SK-N-SH treated with all-trans-retinoic acid at 6 μM for 48 hours (cell line): Measurements from ENCODE around the gene PTPRB.

ENCODE experiments used
- ATAC-seq: fragments of 200-7000 bp; cut with Tn5 transposase; 3 replicates; pipeline ENCODE4 v1.9.1; 2020; ENCODE audit warnings: mild to moderate bottlenecking, moderate library complexity
- ARNTL ChIP-seq: fragments of 450-650 bp; formaldehyde crosslinking; IDR thresholded peaks from 2 replicates; pipeline ENCODE4 v1.5.0; 2020; ENCODE audit warnings: low read depth, mild to moderate bottlenecking, moderate library complexity, borderline replicate concordance
- BACH2 ChIP-seq: fragments of 250-450 bp; sonication (Bioruptor Pico); IDR thresholded peaks from 2 replicates; pipeline ENCODE4 v1.9.0; 2021; ENCODE audit warnings: mild to moderate bottlenecking, borderline replicate concordance
- CSDC2 ChIP-seq: fragments of 250-450 bp; sonication (Bioruptor Pico); IDR thresholded peaks from 2 replicates; pipeline ENCODE4 v1.5.0; 2020; ENCODE audit warnings: mild to moderate bottlenecking, moderate library complexity
- ISL1 ChIP-seq: fragments of 250-450 bp; sonication (Bioruptor Pico); IDR thresholded peaks from 2 replicates; pipeline ENCODE4 v2.1.2; 2022; ENCODE audit warnings: mild to moderate bottlenecking, moderate library complexity
- OSR1 ChIP-seq: fragments of 250-450 bp; sonication (Bioruptor Pico); IDR thresholded peaks from 2 replicates; pipeline ENCODE4 v1.8.0; 2022; ENCODE audit warnings: moderate library complexity, mild to moderate bottlenecking, inconsistent platforms
- SNAI2 ChIP-seq: fragments of 250-450 bp; sonication (Bioruptor Pico); IDR thresholded peaks from 2 replicates; pipeline ENCODE4 v1.5.0; 2020; ENCODE audit warnings: mild to moderate bottlenecking, moderate library complexity
- TCF4 ChIP-seq: fragments of 250-450 bp; sonication (Bioruptor Pico); IDR thresholded peaks from 2 replicates; pipeline ENCODE4 v1.8.0; 2021; ENCODE audit warnings: mild to moderate bottlenecking, moderate library complexity, borderline replicate concordance
- TOX ChIP-seq: fragments of 250-450 bp; sonication (Bioruptor Pico); IDR thresholded peaks from 2 replicates; pipeline ENCODE4 v1.8.0; 2021; ENCODE audit warnings: mild to moderate bottlenecking, moderate library complexity, borderline replicate concordance
- ZC3H10 ChIP-seq: fragments of 250-450 bp; sonication (Bioruptor Pico); IDR thresholded peaks from 2 replicates; pipeline ENCODE4 v1.5.1; 2021; ENCODE audit warnings: mild to moderate bottlenecking, moderate library complexity
- ZFP30 ChIP-seq: fragments of 450-650 bp; formaldehyde crosslinking; IDR thresholded peaks from 2 replicates; pipeline ENCODE4 v1.5.0; 2022; ENCODE audit warnings: mild to moderate bottlenecking, moderate library complexity
- ZNF565 ChIP-seq: fragments of 450-650 bp; formaldehyde crosslinking; conservative IDR thresholded peaks from 2 replicates; pipeline ENCODE4 v1.5.0; 2020; ENCODE audit warnings: low read depth, mild to moderate bottlenecking, moderate library complexity
- ZNF70 ChIP-seq: fragments of 450-650 bp; formaldehyde crosslinking; IDR thresholded peaks from 2 replicates; pipeline ENCODE4 v1.5.0; 2020; ENCODE audit warnings: mild to moderate bottlenecking, moderate library complexity
- ZNF8 ChIP-seq: fragments of 450-650 bp; formaldehyde crosslinking; IDR thresholded peaks from 2 replicates; pipeline ENCODE4 v1.5.0; 2020; ENCODE audit warnings: mild to moderate bottlenecking, moderate library complexity
- TF ChIP-seq, protein P1 (sequence below): fragments of 250-450 bp; sonication (Bioruptor Pico); IDR thresholded peaks from 2 replicates; pipeline ENCODE4 v1.5.1; 2021; ENCODE audit warnings: mild to moderate bottlenecking, moderate library complexity
- TF ChIP-seq, protein P2 (sequence below): fragments of 250-450 bp; sonication (Bioruptor Pico); IDR thresholded peaks from 2 replicates; pipeline ENCODE4 v1.5.0; 2020; ENCODE audit warnings: mild to moderate bottlenecking, moderate library complexity
- TF ChIP-seq, protein P3 (sequence below): fragments of 250-450 bp; sonication (Bioruptor Pico); IDR thresholded peaks from 2 replicates; pipeline ENCODE4 v1.5.1; 2020; ENCODE audit warnings: low read depth, mild to moderate bottlenecking, moderate library complexity
- TF ChIP-seq, protein P4 (sequence below): fragments of 250-450 bp; sonication (Bioruptor Pico); IDR thresholded peaks from 2 replicates; pipeline ENCODE4 v1.8.0; 2021; ENCODE audit warnings: low read depth, mild to moderate bottlenecking, moderate library complexity, borderline replicate concordance
- TF ChIP-seq, protein P5 (sequence below): fragments of 250-450 bp; sonication (Bioruptor Pico); IDR thresholded peaks from 2 replicates; pipeline ENCODE4 v1.8.0; 2020; ENCODE audit warnings: mild to moderate bottlenecking, moderate library complexity, borderline replicate concordance

Gene PTPRB

DNA sequence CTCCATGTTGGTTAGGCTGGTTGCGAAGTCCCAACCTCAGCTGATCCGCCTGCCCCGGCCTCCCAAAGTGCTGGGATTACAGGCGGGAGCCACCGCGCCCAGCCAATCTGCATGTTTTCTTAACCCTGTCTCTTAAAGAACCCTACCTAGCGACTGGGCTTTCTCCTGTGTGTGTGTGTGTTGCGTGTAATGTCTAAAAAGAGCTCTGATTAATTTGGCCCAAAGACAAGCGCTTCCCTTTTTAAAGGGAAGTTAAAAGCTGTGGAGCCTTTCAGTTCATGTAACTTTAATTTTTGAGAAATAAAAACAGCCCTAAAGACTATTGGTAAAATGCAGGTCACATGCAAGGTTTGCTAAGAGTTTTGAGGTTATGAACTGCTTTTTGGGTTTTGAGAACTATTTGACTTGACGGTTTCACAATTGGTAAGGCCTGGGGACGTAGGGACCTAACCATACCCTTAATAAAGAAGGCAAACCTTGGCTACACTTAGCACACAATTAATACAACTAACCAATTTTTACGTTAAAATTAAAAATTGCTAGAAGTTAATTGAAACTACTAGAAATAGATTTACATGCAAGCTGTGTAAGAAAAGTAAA lies 167.9 kb downstream of the PTPRB start:
- no peak for ATAC-seq
- TF ChIP-seq TOX (CRISPR knock-in tag) (no peak), CSDC2 (CRISPR knock-in tag) (no peak), OSR1 (CRISPR knock-in tag) (no peak), TCF4 (CRISPR knock-in tag) (no peak), ZFP30 (CRISPR knock-in tag) (no peak), ZNF8 (CRISPR knock-in tag) (no peak), ARNTL (no peak)

DNA sequence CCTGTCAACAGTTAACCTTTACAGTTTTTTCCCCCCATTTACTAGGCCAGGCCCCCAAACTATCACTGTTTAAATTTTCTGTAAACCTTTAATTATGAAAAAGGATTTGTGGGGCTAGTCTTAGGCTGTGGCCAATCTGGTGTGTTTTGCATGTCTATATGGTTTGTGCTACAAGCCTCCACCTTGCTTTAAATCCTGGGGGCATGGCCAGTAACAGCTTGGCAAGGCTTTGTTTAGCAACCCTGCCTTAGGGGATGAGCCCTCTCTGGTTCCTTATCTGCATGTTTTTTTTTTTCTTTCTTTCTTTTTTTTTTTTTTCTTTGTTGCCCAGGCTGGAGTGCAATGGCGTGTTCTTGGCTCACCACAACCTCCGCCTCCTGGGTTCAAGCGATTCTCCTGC lies 168.5 kb downstream of the PTPRB start:
- ATAC-seq = no peak
- TF ChIP-seq, protein P1, sequence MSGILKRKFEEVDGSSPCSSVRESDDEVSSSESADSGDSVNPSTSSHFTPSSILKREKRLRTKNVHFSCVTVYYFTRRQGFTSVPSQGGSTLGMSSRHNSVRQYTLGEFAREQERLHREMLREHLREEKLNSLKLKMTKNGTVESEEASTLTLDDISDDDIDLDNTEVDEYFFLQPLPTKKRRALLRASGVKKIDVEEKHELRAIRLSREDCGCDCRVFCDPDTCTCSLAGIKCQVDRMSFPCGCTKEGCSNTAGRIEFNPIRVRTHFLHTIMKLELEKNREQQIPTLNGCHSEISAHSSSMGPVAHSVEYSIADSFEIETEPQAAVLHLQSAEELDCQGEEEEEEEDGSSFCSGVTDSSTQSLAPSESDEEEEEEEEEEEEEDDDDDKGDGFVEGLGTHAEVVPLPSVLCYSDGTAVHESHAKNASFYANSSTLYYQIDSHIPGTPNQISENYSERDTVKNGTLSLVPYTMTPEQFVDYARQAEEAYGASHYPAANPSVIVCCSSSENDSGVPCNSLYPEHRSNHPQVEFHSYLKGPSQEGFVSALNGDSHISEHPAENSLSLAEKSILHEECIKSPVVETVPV (CRISPR knock-in tag) = no peak
- no peak for TF ChIP-seq ISL1 (CRISPR knock-in tag)
- TF ChIP-seq, protein P2, sequence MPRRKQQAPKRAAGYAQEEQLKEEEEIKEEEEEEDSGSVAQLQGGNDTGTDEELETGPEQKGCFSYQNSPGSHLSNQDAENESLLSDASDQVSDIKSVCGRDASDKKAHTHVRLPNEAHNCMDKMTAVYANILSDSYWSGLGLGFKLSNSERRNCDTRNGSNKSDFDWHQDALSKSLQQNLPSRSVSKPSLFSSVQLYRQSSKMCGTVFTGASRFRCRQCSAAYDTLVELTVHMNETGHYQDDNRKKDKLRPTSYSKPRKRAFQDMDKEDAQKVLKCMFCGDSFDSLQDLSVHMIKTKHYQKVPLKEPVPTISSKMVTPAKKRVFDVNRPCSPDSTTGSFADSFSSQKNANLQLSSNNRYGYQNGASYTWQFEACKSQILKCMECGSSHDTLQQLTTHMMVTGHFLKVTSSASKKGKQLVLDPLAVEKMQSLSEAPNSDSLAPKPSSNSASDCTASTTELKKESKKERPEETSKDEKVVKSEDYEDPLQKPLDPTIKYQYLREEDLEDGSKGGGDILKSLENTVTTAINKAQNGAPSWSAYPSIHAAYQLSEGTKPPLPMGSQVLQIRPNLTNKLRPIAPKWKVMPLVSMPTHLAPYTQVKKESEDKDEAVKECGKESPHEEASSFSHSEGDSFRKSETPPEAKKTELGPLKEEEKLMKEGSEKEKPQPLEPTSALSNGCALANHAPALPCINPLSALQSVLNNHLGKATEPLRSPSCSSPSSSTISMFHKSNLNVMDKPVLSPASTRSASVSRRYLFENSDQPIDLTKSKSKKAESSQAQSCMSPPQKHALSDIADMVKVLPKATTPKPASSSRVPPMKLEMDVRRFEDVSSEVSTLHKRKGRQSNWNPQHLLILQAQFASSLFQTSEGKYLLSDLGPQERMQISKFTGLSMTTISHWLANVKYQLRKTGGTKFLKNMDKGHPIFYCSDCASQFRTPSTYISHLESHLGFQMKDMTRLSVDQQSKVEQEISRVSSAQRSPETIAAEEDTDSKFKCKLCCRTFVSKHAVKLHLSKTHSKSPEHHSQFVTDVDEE (CRISPR knock-in tag) = no peak

DNA sequence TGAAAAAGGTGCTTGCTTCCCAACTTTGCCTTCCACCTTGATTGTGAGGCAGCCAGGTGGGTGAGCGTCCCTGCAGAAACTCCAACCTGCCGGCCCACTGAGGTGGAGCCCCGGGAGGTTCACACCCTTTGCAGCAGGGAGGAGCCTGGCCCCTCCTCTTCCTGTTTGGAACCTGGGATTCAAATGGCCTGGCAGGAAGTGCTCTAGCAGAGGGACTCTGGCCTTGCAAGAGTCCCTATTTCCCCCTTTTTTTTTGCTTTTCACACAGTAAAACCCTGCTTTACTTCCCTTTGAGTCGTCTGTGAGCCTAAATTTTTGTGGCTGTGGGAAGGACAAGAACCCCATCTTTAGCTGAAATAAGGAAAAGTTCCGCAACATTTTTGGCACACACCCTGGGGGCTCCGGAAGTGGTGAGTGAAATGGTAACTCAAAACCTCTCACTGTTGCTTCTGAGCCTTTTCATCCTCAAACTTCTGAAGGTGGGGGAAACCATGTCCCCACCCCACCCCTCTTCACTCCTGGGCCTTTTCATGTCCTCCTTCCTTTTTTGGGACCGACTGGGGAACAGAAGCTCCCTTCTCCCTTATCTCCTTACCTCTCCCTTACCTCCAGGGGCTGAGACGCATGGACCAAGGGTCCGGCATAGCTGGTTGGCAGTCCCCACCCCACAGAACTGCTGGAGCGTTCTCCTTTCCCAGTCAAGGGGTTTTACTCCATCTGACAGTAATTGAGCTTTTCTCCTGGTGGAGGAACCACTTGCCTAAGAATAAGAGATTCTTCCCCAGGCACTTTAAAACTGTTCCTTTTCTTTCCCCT lies 169.1 kb downstream of the PTPRB start:
- ATAC-seq = no peak
- TF ChIP-seq CSDC2 (CRISPR knock-in tag) (no peak), BACH2 (no peak), ZNF70 (CRISPR knock-in tag) (no peak), OSR1 (CRISPR knock-in tag) (no peak), ISL1 (CRISPR knock-in tag) (no peak), ZNF565 (CRISPR knock-in tag) (no peak), TOX (CRISPR knock-in tag) (no peak), TCF4 (CRISPR knock-in tag) (no peak), ZC3H10 (CRISPR knock-in tag) (no peak), SNAI2 (no peak), ZNF8 (CRISPR knock-in tag) (no peak)
- TF ChIP-seq, protein P3, sequence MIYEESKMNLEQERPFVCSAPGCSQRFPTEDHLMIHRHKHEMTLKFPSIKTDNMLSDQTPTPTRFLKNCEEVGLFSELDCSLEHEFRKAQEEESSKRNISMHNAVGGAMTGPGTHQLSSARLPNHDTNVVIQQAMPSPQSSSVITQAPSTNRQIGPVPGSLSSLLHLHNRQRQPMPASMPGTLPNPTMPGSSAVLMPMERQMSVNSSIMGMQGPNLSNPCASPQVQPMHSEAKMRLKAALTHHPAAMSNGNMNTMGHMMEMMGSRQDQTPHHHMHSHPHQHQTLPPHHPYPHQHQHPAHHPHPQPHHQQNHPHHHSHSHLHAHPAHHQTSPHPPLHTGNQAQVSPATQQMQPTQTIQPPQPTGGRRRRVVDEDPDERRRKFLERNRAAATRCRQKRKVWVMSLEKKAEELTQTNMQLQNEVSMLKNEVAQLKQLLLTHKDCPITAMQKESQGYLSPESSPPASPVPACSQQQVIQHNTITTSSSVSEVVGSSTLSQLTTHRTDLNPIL = no peak
- TF ChIP-seq, protein P4, sequence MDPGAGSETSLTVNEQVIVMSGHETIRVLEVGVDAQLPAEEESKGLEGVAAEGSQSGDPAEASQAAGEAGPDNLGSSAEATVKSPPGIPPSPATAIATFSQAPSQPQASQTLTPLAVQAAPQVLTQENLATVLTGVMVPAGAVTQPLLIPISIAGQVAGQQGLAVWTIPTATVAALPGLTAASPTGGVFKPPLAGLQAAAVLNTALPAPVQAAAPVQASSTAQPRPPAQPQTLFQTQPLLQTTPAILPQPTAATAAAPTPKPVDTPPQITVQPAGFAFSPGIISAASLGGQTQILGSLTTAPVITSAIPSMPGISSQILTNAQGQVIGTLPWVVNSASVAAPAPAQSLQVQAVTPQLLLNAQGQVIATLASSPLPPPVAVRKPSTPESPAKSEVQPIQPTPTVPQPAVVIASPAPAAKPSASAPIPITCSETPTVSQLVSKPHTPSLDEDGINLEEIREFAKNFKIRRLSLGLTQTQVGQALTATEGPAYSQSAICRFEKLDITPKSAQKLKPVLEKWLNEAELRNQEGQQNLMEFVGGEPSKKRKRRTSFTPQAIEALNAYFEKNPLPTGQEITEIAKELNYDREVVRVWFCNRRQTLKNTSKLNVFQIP (CRISPR knock-in tag) = no peak
- TF ChIP-seq, protein P2 (CRISPR knock-in tag) = no peak
- TF ChIP-seq, protein P5, sequence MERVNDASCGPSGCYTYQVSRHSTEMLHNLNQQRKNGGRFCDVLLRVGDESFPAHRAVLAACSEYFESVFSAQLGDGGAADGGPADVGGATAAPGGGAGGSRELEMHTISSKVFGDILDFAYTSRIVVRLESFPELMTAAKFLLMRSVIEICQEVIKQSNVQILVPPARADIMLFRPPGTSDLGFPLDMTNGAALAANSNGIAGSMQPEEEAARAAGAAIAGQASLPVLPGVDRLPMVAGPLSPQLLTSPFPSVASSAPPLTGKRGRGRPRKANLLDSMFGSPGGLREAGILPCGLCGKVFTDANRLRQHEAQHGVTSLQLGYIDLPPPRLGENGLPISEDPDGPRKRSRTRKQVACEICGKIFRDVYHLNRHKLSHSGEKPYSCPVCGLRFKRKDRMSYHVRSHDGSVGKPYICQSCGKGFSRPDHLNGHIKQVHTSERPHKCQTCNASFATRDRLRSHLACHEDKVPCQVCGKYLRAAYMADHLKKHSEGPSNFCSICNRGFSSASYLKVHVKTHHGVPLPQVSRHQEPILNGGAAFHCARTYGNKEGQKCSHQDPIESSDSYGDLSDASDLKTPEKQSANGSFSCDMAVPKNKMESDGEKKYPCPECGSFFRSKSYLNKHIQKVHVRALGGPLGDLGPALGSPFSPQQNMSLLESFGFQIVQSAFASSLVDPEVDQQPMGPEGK (CRISPR knock-in tag) = no peak
